ENCODE data around the gene SERPINA9.

Gene SERPINA9

GRCh38 chr14:94462763-94463572 lies 13.0 kb downstream of the SERPINA9 start:
- DNase-seq (ENCODE audit: low read depth), result no peak

- DNase-seq (ENCODE audit: low read depth), result no peak
Observed at GRCh38 chr14:94462219-94462551, 13.8 kb downstream of the SERPINA9 start.

DNA sequence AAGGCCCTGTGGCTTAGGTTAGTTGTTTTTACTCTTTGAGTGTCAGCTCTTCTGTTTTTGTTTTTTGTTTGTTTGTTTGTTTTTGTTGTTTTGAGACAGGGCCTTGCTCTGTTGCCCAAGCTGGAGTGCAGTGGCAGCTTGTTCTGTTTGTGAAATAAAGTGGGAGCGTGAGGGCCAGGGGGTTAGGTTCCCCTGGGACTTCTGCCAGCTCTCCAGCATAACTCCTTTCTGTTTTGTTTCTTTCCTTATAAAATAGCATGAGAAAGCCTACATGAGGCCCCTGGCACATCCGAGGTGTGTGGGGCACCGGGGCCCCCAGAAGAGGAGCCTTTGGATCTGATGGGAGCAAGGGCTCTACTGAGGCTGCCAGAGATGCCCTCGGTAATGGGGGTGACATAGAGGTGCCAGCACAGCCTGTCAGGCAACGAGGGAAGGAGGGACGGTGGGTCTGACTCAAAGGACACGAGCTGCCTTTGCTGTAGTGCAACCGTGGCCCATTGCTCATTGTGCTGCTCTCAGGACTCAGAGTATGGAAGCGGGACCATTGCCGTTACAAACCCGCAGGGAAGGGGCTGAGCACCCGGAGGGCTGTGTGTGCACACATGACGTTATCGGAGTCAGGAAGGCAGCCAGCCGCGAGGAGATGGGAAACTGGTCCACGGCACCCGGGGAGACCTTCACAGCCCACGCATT lies 14.3 kb downstream of the SERPINA9 start:
- DNase-seq (ENCODE audit: low read depth), result no peak

DNA sequence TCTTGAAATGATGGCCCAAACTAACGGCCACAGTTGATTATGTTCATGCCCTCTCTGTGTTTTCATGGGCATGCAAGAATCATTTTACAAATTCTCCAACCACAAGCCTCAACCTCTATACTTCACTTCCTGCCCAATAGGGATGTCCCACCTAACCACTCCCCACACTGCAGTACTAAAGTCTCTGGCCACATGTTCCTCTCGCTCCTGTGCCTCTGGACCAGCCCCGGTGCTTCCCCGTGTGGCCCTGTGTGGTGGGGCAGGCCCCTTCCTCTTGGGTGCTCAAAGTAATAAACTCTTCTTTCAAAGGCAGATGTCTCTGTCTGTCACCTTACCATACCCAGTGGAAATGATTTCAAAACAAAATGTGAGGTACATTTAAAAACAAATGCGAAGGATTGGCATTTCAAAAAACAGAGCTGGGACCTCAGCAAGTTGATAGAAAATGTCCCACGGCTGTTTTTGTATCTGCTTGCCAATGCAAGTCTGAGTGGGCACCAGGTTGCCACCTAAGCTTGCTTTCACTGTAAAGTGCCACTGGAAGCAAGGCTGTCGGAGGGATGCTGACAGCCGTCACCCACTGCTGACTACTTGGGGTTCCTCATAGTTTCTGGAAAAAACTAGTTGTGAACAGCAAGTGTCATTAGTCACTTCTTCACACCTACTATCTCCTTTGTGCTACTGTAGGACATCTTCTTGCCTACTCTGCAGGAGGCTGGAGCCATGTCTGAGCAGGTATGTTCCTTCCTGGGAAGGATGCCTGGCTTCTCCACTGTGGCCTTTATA lies 15.2 kb downstream of the SERPINA9 start:
- DNase-seq (ENCODE audit: low read depth), result no peak

DNA sequence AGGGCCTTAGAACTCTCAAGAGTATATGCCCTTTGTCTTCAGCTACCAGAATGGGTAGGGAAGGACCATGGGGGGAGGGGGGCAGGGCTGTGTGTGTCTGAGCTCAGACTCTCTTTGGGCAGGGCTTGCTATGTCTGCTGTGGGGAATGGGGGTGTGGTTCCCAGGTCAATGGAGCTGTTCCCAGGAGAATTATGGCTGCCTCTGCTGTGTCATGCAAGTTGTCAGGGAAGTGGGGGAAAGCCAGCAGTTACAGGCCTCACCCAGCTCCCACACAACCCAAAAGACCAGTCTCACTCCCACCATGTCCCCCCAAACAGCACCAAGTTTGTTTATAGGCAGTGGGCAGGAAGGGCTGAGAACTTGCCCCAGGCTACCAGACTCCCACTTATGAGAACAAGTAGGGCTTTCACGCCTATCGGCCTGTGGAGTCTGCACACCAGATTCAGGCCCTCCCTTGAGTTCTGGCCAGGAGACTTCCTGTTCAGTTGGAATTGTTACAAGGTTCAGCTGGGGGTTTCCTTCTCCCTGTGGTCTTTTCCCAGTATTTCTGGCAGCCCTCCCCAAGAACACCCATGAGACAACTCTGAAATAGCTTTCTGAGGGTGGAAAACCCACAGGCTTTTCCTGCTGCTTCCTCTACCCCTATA lies 17.3 kb downstream of the SERPINA9 start:
- DNase-seq (ENCODE audit: low read depth), result no peak

DNA sequence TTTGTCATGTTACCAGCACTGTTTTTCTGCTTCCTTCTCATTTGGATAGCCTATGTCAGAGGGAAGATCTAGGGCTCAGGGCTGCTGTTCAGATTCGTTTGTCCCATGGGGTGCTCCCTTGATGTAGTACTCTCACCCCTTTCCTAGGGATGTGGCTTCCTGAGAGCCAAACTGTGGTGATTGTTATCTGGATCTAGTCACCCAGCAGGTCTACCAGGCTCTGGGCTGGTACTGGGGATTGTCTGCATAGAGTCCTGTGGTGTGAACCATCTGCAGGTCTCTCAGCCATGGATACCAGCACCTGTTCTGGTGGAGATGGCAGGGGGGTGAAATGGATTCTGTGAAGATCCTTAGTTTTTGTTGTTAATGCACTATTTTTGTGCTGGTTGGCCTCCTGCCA lies 17.9 kb downstream of the SERPINA9 start:
- no peak for DNase-seq (ENCODE audit: low read depth)

GRCh38 chr14:94455928-94456327 lies 20.1 kb downstream of the SERPINA9 start:
- no peak for DNase-seq (ENCODE audit: low read depth)

- DNase-seq (ENCODE audit: low read depth), result no peak
Observed at GRCh38 chr14:94451826-94452225, 24.2 kb downstream of the SERPINA9 start.

DNA sequence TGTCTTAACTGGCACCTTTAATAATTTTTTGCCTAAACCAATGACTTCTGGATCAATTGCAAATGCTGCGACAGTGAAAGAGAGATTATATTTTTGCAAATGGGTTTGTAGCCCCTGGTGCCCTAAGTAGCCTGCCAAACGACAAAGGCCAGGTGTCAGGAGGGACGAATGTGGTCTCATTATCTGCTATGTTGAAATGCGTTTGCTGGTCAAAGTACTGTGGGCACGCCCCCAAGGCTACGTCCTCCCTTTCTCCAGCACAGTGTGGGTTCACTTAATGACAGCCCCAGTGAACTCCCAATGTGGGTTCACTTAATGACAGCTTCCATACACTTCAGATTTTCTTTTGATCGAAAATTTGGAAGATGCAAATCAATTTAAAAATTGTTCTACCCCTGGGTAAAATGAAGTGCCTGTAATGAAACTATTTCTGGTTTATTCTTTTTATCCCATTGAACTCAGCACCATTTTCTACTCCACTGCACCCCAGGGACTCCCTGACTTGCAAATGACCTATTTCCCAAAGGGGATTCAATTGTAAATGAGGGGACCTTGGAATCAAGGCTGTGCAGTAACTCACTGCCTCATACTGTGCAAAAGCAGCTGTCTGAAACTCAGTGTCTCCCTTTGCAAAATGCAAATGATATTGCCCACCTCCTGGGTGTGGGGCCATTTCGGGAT lies 24.8 kb downstream of the SERPINA9 start:
- no peak for DNase-seq (ENCODE audit: low read depth)

- no peak for DNase-seq (ENCODE audit: low read depth)
Observed at GRCh38 chr14:94450722-94451090, 25.3 kb downstream of the SERPINA9 start.

- DNase-seq (ENCODE audit: low read depth), result no peak
Observed at GRCh38 chr14:94449930-94450329, 26.1 kb downstream of the SERPINA9 start.

GRCh38 chr14:94448071-94448808 lies 27.8 kb downstream of the SERPINA9 start:
- DNase-seq (ENCODE audit: low read depth), result no peak

- no peak for DNase-seq (ENCODE audit: low read depth)
Observed at GRCh38 chr14:94447206-94447605, 28.8 kb downstream of the SERPINA9 start.

GRCh38 chr14:94446126-94446525 lies 29.9 kb downstream of the SERPINA9 start:
- no peak for DNase-seq (ENCODE audit: low read depth)

- DNase-seq (ENCODE audit: low read depth), result no peak
Observed at GRCh38 chr14:94445003-94445402, 31.0 kb downstream of the SERPINA9 start.

- DNase-seq (ENCODE audit: low read depth), result no peak
Observed at GRCh38 chr14:94441531-94442205, 34.3 kb downstream of the SERPINA9 start.

DNA sequence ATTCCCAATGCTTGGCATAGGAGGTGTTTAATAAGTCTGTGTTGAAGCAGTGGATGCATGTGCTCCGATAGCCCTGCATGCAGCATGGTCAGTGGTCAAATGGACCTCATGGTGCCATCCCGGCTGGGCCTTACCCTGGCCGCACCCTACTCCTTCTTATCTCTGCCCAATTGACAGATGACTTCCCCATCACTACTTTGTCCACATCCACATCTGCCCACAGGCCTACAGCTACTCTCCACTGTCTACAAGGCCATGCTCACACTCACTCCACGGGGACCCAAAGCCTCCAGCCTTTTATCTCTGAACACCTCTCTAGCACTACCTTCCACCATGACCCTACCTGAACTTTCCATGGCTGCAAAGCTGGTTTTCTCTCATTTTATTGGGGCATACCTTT lies 34.9 kb downstream of the SERPINA9 start:
- DNase-seq (ENCODE audit: low read depth), result no peak

DNA sequence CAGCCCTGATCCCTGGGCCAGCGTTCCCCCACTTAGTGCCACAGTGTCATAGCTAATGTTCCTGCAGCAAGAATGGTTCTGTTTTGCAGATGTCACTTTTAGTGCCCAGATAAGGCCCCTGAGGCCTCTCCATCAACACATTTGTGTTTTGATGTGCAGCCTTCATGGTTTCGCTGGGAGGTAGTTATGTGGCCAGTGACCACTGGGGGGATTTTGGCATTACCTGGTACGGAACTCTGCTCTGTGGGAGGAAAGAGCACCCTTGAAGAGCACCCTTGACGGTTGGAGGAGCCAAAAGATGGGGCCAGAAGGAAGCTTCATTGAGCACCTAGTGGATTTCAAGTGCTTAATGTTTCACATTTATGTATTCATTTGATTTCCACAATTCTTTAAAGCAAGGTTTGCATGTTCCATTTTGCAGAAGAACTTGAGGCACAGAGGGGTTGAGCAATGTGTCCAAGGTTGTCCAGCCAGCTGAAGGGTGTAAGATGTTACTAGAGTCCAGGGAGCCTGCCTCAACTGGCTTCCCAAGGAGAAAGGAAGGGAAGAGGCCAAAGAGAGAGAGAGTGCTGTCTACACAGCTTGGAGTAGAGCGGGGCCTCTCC lies 36.4 kb downstream of the SERPINA9 start:
- no peak for DNase-seq (ENCODE audit: low read depth)

DNA sequence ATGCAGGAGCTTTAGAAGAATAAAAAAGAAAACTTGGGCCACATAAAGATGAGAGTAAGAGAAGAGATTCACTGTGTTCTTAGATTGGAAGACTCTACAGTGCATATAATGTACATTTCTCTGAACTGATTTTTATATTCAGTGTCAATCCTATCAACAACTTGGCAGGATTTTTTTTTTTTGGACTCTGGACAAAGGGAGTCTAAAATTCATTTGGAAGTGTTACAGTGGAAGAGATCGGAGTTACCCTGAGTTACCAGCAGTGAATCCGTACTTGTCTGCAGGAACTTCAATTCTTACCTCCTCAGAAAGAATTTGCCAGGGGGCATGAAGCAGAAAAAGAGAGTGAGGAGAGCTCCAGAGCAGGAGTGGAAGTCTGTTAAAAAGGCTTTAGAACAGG lies 47.4 kb downstream of the SERPINA9 start:
- DNase-seq (ENCODE audit: low read depth), result no peak

DNA sequence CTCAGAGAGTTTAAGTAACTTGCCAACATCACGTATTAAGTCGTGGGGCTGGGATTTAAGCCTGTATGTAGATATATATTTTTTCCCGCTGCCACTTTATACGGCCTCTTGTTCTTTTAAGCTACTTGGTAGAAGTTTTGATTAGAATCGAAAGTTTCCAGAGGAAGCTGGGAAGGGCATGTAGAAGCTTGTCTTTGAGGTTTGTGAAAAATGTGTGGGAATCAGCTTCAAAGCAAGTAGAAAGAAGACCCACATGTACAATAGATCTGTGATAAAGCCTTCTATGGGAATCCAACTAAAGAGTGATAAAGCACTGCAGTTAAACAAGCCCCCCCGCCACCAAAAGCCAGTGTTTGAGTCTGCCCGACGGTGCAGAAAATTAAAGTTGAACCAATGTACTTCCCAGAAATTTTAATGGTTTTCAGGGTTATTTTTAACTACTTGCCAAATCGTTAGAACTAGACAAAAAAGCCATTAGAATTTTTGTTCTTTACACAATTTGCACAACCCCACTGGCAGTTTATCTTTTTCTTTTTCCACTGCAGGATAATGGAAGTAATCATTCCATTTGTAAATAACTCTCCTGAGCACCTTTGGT lies 48.9 kb downstream of the SERPINA9 start:
- no peak for DNase-seq (ENCODE audit: low read depth)
